ENCODE data around the gene DYNLT2. TPM values are rescaled to one million over a fixed set of nuclear protein-coding genes. Genes with fewer than 3 reads are reported as not detected.

Gene DYNLT2
- total RNA-seq, 4 donors from 2014 or later = 3.3 to 7.5 (median 4.4) TPM

DNA sequence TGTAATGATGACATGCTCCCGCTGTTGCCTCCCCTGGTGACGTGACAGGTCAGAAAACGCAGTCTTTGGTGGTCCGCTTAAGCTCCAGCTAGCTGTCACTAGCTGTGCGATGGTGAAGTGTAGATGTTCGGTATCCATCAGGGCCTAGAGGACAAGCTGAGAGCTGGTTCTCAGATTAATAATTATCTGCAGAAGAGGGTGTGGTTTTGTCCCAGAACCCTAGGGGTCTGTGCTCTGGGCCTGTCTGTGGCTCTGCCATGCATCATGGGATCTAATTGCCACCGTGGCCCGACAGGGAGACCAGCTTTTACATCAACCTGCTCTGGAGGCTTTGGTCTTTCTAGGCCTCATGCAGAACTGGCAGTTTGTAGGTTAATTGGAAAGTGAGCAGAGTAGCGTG is 34.2 kb upstream of the DYNLT2 start:
- Histone ChIP-seq H3K9me3 (no peaks in the 10 kb centered on the region), H3K36me3 (peaks cover 0 to 2% (median 0%) of the 10 kb centered on the region in 4 donors), H3K27me3 (no peaks in the 10 kb centered on the region), H3K4me3 (no peak overlapping the region), H3K27ac (no peak overlapping the region), H3K4me1 (peaks cover 0 to 10% (median 8%) of the 10 kb centered on the region in 4 donors)
- intact Hi-C loops (cut with DNase I; ENCODE audit: low total_unique reads) (no loop called here), in situ Hi-C loops (cut with MboI; ENCODE audit: low pct_ligation_motif_present in 1 of 4, low pct_unique_long_range_greater_than_20kb in 1 of 4, low sequenced_read_pairs in 3 of 4) (no loop called here)
- DNase-seq = no peak
- TF ChIP-seq EP300 (IDR thresholded peaks at IDR 0.05; ENCODE audit: low read depth) = no peak
- TF ChIP-seq POLR2AphosphoS5 (IDR thresholded peaks at IDR 0.05) = no peak
- 86% methylated on average over 9 of the region's 9 CpGs; no CpG with 5 or more reads in 1 of the 2 donors for WGBS, 2 donors (ENCODE audit: low coverage in 1 of 2)

DNA sequence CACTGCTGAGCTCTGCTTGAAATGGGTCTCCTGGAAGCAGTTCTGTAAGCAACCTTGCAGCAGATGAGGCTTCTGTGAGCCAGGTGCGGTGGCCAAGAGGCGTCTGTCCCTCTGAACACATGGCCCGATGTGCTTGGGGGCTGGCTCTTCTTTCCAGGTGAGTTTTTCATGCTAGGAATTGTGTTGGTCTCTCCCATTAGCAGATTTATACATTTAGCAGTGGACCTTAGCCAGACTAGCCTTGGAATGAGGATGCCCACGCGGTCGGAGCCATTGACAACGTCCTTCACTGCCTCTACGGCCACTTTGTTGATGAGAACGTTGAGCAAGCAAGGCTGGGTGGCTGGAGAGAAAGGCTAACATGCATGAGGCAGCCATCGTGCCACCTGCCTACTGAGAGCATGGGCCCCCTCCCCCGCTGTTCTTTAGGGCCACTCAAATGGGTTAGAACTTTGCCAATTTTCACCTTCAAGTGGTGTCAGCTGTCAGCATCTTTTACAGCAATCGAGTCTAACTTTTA is 33.5 kb upstream of the DYNLT2 start:
- H3K36me3 ChIP-seq = peaks cover 0 to 8% (median 0%) of the 10 kb centered on the region in 4 donors
- H3K27me3 ChIP-seq = no peaks in the 10 kb centered on the region
- no peaks in the 10 kb centered on the region for H3K9me3 ChIP-seq
- no peak overlapping the region for H3K4me3 ChIP-seq
- WGBS, 2 donors (ENCODE audit: low coverage in 1 of 2) = 60 to 89% methylated on average over 1 to 12 of the region's 12 CpGs
- intact Hi-C loops (cut with DNase I; ENCODE audit: low total_unique reads) (no loop called here), in situ Hi-C loops (cut with MboI; ENCODE audit: low pct_ligation_motif_present in 1 of 4, low pct_unique_long_range_greater_than_20kb in 1 of 4, low sequenced_read_pairs in 3 of 4) (no loop called here)
- H3K27ac ChIP-seq = no peak overlapping the region
- H3K4me1 ChIP-seq = peaks cover 0 to 5% (median 4%) of the 10 kb centered on the region in 4 donors
- DNase-seq = no peak
- TF ChIP-seq POLR2A (IDR thresholded peaks at IDR 0.05) = no peak
- TF ChIP-seq, protein P1, sequence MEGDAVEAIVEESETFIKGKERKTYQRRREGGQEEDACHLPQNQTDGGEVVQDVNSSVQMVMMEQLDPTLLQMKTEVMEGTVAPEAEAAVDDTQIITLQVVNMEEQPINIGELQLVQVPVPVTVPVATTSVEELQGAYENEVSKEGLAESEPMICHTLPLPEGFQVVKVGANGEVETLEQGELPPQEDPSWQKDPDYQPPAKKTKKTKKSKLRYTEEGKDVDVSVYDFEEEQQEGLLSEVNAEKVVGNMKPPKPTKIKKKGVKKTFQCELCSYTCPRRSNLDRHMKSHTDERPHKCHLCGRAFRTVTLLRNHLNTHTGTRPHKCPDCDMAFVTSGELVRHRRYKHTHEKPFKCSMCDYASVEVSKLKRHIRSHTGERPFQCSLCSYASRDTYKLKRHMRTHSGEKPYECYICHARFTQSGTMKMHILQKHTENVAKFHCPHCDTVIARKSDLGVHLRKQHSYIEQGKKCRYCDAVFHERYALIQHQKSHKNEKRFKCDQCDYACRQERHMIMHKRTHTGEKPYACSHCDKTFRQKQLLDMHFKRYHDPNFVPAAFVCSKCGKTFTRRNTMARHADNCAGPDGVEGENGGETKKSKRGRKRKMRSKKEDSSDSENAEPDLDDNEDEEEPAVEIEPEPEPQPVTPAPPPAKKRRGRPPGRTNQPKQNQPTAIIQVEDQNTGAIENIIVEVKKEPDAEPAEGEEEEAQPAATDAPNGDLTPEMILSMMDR (IDR thresholded peaks at IDR 0.05) = no peak

DNA sequence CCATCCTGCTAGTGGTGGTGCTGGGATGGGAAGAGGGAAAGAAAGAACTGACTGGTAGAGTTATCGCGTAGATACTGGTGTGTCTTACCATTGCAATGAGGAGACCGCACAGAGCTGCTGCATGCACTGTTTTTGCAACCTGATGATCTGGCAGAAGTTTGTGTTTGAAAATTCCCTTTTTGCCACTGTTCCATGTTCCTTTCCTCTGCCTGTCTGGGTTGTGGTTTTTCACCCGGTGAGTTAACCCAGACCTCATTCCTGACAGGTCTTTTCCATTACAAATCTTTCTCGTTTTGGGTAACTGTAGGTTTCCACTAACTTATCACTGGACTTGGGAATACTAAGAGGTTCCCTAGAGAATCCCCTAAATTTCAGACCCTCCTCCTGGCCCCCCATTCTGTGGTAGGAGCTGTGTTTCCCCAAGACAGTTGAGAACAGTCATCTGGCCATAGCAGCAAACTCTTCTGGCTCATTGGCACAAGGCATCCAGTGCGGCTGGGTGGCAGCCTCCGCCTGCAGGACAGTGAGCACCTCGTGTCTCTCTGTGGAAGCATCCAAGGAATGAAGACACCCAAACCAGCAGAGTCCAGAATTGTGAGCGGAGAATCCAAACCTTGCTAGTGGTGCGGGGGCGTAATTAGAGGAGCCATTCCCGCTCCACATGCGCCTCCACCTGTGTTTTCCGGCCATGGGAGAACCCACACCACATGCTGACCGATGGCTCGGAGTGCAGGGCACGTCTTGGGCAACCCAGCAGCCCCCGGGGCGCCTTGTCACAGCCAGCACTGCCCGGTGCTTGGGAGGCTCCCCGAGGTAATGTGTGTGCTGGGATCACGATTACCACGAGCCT is 32.8 kb upstream of the DYNLT2 start:
- Histone ChIP-seq H3K4me1 (no peaks in the 10 kb centered on the region), H3K27me3 (no peaks in the 10 kb centered on the region), H3K27ac (no peak overlapping the region), H3K36me3 (peaks cover 0 to 8% (median 0%) of the 10 kb centered on the region in 4 donors), H3K4me3 (no peak overlapping the region), H3K9me3 (no peaks in the 10 kb centered on the region)
- intact Hi-C loops (cut with DNase I; ENCODE audit: low total_unique reads) (no loop called here), in situ Hi-C loops (cut with MboI; ENCODE audit: low pct_ligation_motif_present in 1 of 4, low pct_unique_long_range_greater_than_20kb in 1 of 4, low sequenced_read_pairs in 3 of 4) (no loop called here)
- no peak for DNase-seq
- WGBS, 2 donors (ENCODE audit: low coverage in 1 of 2) = 91 to 94% methylated on average over 3 to 23 of the region's 23 CpGs
- TF ChIP-seq EP300 (IDR thresholded peaks at IDR 0.05; ENCODE audit: low read depth) (no peak), POLR2A (IDR thresholded peaks at IDR 0.05) (no peak), POLR2AphosphoS5 (IDR thresholded peaks at IDR 0.05) (no peak)
- TF ChIP-seq, protein P1 (IDR thresholded peaks at IDR 0.05) = no peak

DNA sequence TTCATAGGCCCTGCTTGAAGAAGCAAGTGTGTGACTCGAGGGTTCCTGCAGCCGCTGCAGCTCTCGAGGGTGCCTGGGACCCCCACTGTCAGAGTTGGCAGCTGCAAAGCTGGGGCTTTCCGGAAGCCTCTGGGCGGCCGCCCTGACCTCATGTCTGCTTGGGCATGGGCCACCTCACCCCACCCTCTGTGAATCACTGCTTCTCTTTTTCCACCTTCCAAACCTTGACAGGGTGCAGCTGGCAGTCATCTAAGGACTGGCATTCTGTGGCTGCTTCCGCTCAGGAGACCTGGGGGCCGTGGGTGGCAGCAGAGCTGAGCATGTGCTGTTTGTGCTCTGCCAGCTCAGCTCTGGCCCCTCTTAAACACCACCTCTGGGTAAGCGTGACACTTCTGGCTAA is 32.0 kb upstream of the DYNLT2 start:
- no peaks in the 10 kb centered on the region for H3K27me3 ChIP-seq
- H3K9me3 ChIP-seq = no peaks in the 10 kb centered on the region
- DNase-seq = no peak
- peaks cover 0 to 8% (median 0%) of the 10 kb centered on the region in 4 donors for H3K36me3 ChIP-seq
- no peaks in the 10 kb centered on the region for H3K4me1 ChIP-seq
- in situ Hi-C loops (cut with MboI; ENCODE audit: low pct_ligation_motif_present in 1 of 4, low pct_unique_long_range_greater_than_20kb in 1 of 4, low sequenced_read_pairs in 3 of 4) = no loop called here
- H3K27ac ChIP-seq = no peak overlapping the region
- H3K4me3 ChIP-seq = no peak overlapping the region
- WGBS, 2 donors (ENCODE audit: low coverage in 1 of 2) = 74 to 90% methylated on average over 2 to 9 of the region's 9 CpGs
- TF ChIP-seq POLR2AphosphoS5 (IDR thresholded peaks at IDR 0.05) (no peak), POLR2A (IDR thresholded peaks at IDR 0.05) (no peak), EP300 (IDR thresholded peaks at IDR 0.05; ENCODE audit: low read depth) (no peak)
- TF ChIP-seq, protein P1 (IDR thresholded peaks at IDR 0.05) = no peak
- intact Hi-C loops (cut with DNase I; ENCODE audit: low total_unique reads) = no loop called here
